NCI-H524 treated with DMSO at 0.1 percent for 48 hours (cell line): ENCODE measurements around the gene MACROD2.
"Not testable (repeated sequence)": the region's sequence is repeated elsewhere in the genome, so short reads cannot be mapped to it uniquely, and the experiment has no call there.

Experiments
- DNase-seq: peaks from one replicate; lab custom pipeline; 2025; lab: John Stamatoyannopoulos, UW

MACROD2 gene

GRCh38 chr20:15370370-15370769, 1375.1 kb downstream of the MACROD2 start:
- no peak for DNase-seq

- no peak for DNase-seq
Measured at GRCh38 chr20:15374682-15375081, 1379.4 kb downstream of the MACROD2 start.

- DNase-seq: no peak
Measured at GRCh38 chr20:15375836-15376235, 1380.5 kb downstream of the MACROD2 start.

GRCh38 chr20:15377603-15378002, 1382.3 kb downstream of the MACROD2 start:
- not testable (repeated sequence) for DNase-seq

- DNase-seq: no peak
Measured at GRCh38 chr20:15378151-15378550, 1382.8 kb downstream of the MACROD2 start.

GRCh38 chr20:15379681-15380296, 1384.5 kb downstream of the MACROD2 start:
- DNase-seq: no peak

GRCh38 chr20:15380770-15381169, 1385.5 kb downstream of the MACROD2 start:
- no peak for DNase-seq

- DNase-seq: no peak
Measured at GRCh38 chr20:15387228-15387627, 1391.9 kb downstream of the MACROD2 start.

- DNase-seq: no peak
Measured at GRCh38 chr20:15395457-15395856, 1400.1 kb downstream of the MACROD2 start.

- DNase-seq: no peak
Measured at GRCh38 chr20:15396026-15396425, 1400.7 kb downstream of the MACROD2 start.

- DNase-seq: no peak
Measured at GRCh38 chr20:15396900-15397299, 1401.6 kb downstream of the MACROD2 start.

- no peak for DNase-seq
Measured at GRCh38 chr20:15399781-15400180, 1404.5 kb downstream of the MACROD2 start.

GRCh38 chr20:15406072-15406471, 1410.8 kb downstream of the MACROD2 start:
- no peak for DNase-seq

- no peak for DNase-seq
Measured at GRCh38 chr20:15411781-15412180, 1416.5 kb downstream of the MACROD2 start.

GRCh38 chr20:15415908-15416307, 1420.6 kb downstream of the MACROD2 start:
- DNase-seq: no peak

- DNase-seq: no peak
Measured at GRCh38 chr20:15419856-15420255, 1424.5 kb downstream of the MACROD2 start.

- no peak for DNase-seq
Measured at GRCh38 chr20:15422966-15423365, 1427.7 kb downstream of the MACROD2 start.

- no peak for DNase-seq
Measured at GRCh38 chr20:15439551-15439950, 1444.2 kb downstream of the MACROD2 start.

GRCh38 chr20:15440049-15440820, 1444.9 kb downstream of the MACROD2 start:
- DNase-seq: no peak

GRCh38 chr20:15445056-15445840, 1449.9 kb downstream of the MACROD2 start:
- DNase-seq: no peak

- no peak for DNase-seq
Measured at GRCh38 chr20:15446373-15446772, 1451.1 kb downstream of the MACROD2 start.

GRCh38 chr20:15447549-15447948, 1452.2 kb downstream of the MACROD2 start:
- no peak for DNase-seq

GRCh38 chr20:15449061-15449460, 1453.7 kb downstream of the MACROD2 start:
- DNase-seq: no peak
